Vagina (tissue), 2 donors: ENCODE data around the gene SLC9A7. TPM values are rescaled to one million over a fixed set of nuclear protein-coding genes. Genes with fewer than 3 reads are reported as not detected.

Experiments
- DNase-seq, 2 donors: peaks; one replicate each; pipeline ENCODE4 v3.0.0-alpha.2; 2017; ENCODE audit errors: extremely low spot score in 2 of 2
- H3K27ac ChIP-seq: fragments of 200-600 bp; sonication (generic); one replicate; pipeline ENCODE4 v1.5.1; 2019
- H3K27me3 ChIP-seq: fragments of 200-600 bp; sonication (generic); one replicate; pipeline ENCODE4 v1.5.1; 2019
- H3K36me3 ChIP-seq, 2 donors: fragments of 200-600 bp; sonication (generic); one replicate each; pipeline ENCODE4 v1.5.1; 2017 to 2019
- H3K4me1 ChIP-seq: fragments of 200-600 bp; sonication (generic); one replicate; pipeline ENCODE4 v1.5.1; 2019
- H3K4me3 ChIP-seq, 2 donors: fragments of 200-600 bp; sonication (generic); 1 replicate in 1 of 2; 2 replicates in 1 of 2; pipeline ENCODE4 v1.5.1; 2016 to 2019
- H3K9me3 ChIP-seq: fragments of 200-600 bp; sonication (generic); one replicate; pipeline ENCODE4 v1.5.1; 2019
- CTCF ChIP-seq, 3 experiments: fragments of 450-650 bp in 2 of 3; fragments of 200-600 bp in 1 of 3; sonication (generic) in 1 of 3; IDR thresholded peaks; one replicate each; pipeline ENCODE4 v1.5.1; 2017 to 2019; ENCODE audit warnings: antibody characterized with exemption in 3 of 3, mild to moderate bottlenecking in 2 of 3, moderate library complexity in 2 of 3
- POLR2A ChIP-seq, 2 donors: fragments of 450-650 bp; IDR thresholded peaks; one replicate each; pipeline ENCODE4 v1.6.1; 2017; ENCODE audit warnings: antibody characterized with exemption in 2 of 2, mild to moderate bottlenecking in 2 of 2, moderate library complexity in 2 of 2
- POLR2AphosphoS5 ChIP-seq, 2 donors: sonication (generic); formaldehyde crosslinking; IDR thresholded peaks; one replicate each; pipeline ENCODE4 v1.9.0; 2017; ENCODE audit warnings: antibody characterized with exemption in 2 of 2, mild to moderate bottlenecking in 2 of 2, low read depth in 1 of 2; ENCODE audit not compliant: insufficient read depth in 1 of 2
- intact Hi-C: fragments of 100-400 bp; cut with DNase I; formaldehyde crosslinking; loops from one replicate; pipeline ENCODE4 v1.15.1; 2023
- total RNA-seq: library from RNA; depleted of rRNA; stranded (reverse); fragments of >200 nt; gene quantifications from one replicate; pipeline ENCODE4 v1.2.3, GENCODE V29; 2016

SLC9A7 gene
- total RNA-seq, 1 donor from 2014 or later = 4.2 TPM

- no peaks in the 10 kb centered on the region for H3K9me3 ChIP-seq
- no peaks in the 10 kb centered on the region for H3K27me3 ChIP-seq
- no peak for TF ChIP-seq POLR2A (IDR thresholded peaks at IDR 0.05)
- no peak for TF ChIP-seq POLR2AphosphoS5 (IDR thresholded peaks at IDR 0.05; ENCODE audit: insufficient read depth in 1 of 2, low read depth in 1 of 2)
- TF ChIP-seq CTCF (IDR thresholded peaks at IDR 0.05) = no peak
- H3K4me1 ChIP-seq = no peaks in the 10 kb centered on the region
- intact Hi-C loops = loop anchor here (5.0 kb wide), 1 partner anchor 38 kb away; no protein-coding TSS in a partner anchor
- no peak overlapping the region for H3K4me3 ChIP-seq
- H3K27ac ChIP-seq = no peak overlapping the region
- H3K36me3 ChIP-seq = no peaks in the 10 kb centered on the region
- DNase-seq = no peak
These were observed 4.3 kb downstream of the SLC9A7 start for GRCh38 chrX:46754586-46755061.

GRCh38 chrX:46754036-46754435 is 4.9 kb downstream of the SLC9A7 start:
- Histone ChIP-seq H3K36me3 (no peaks in the 10 kb centered on the region), H3K27ac (no peak overlapping the region), H3K4me3 (no peak overlapping the region), H3K4me1 (no peaks in the 10 kb centered on the region), H3K9me3 (no peaks in the 10 kb centered on the region), H3K27me3 (no peaks in the 10 kb centered on the region)
- DNase-seq = no peak
- intact Hi-C loops = no loop called here
- TF ChIP-seq POLR2AphosphoS5 (IDR thresholded peaks at IDR 0.05; ENCODE audit: insufficient read depth in 1 of 2, low read depth in 1 of 2) (no peak), CTCF (IDR thresholded peaks at IDR 0.05) (no peak), POLR2A (IDR thresholded peaks at IDR 0.05) (no peak)

- TF ChIP-seq CTCF (IDR thresholded peaks at IDR 0.05) = no peak
- TF ChIP-seq POLR2AphosphoS5 (IDR thresholded peaks at IDR 0.05; ENCODE audit: insufficient read depth in 1 of 2, low read depth in 1 of 2) = no peak
- no peak for TF ChIP-seq POLR2A (IDR thresholded peaks at IDR 0.05)
- Histone ChIP-seq H3K4me3 (no peak overlapping the region), H3K27me3 (no peaks in the 10 kb centered on the region), H3K36me3 (no peaks in the 10 kb centered on the region), H3K9me3 (no peaks in the 10 kb centered on the region), H3K27ac (no peak overlapping the region), H3K4me1 (no peaks in the 10 kb centered on the region)
- no peak for DNase-seq
- intact Hi-C loops = no loop called here
These were observed 8.0 kb downstream of the SLC9A7 start for GRCh38 chrX:46750889-46751288.

GRCh38 chrX:46744009-46744408 is 14.9 kb downstream of the SLC9A7 start:
- Histone ChIP-seq H3K27ac (no peak overlapping the region), H3K9me3 (no peaks in the 10 kb centered on the region), H3K27me3 (no peaks in the 10 kb centered on the region), H3K36me3 (no peaks in the 10 kb centered on the region), H3K4me3 (no peak overlapping the region), H3K4me1 (no peaks in the 10 kb centered on the region)
- intact Hi-C loops = no loop called here
- no peak for TF ChIP-seq POLR2AphosphoS5 (IDR thresholded peaks at IDR 0.05; ENCODE audit: insufficient read depth in 1 of 2, low read depth in 1 of 2)
- TF ChIP-seq POLR2A (IDR thresholded peaks at IDR 0.05) = no peak
- DNase-seq = no peak

GRCh38 chrX:46743046-46743445 is 15.9 kb downstream of the SLC9A7 start:
- no peak overlapping the region for H3K27ac ChIP-seq
- no peak overlapping the region for H3K4me3 ChIP-seq
- no peak for TF ChIP-seq CTCF (IDR thresholded peaks at IDR 0.05)
- TF ChIP-seq POLR2A (IDR thresholded peaks at IDR 0.05) = no peak
- TF ChIP-seq POLR2AphosphoS5 (IDR thresholded peaks at IDR 0.05; ENCODE audit: insufficient read depth in 1 of 2, low read depth in 1 of 2) = no peak
- H3K9me3 ChIP-seq = no peaks in the 10 kb centered on the region
- H3K36me3 ChIP-seq = no peaks in the 10 kb centered on the region
- intact Hi-C loops = no loop called here
- DNase-seq = no peak
- no peaks in the 10 kb centered on the region for H3K4me1 ChIP-seq
- no peaks in the 10 kb centered on the region for H3K27me3 ChIP-seq
